ENCODE results near the gene AP3D1. TPM values are rescaled to one million over a fixed set of nuclear protein-coding genes. Genes with fewer than 3 reads are reported as not detected.

The AP3D1 gene
- total RNA-seq, 1 experiment from 2014 or later = 107 TPM

GRCh38 chr19:2056837-2057192 lies 94.6 kb downstream of the AP3D1 start:
- no peaks in the 10 kb centered on the region for H3K9me3 ChIP-seq (replicated peaks)
- H3K27me3 ChIP-seq = no peaks in the 10 kb centered on the region
- DNase-seq = no peak
- peaks cover 13% of the 10 kb centered on the region; the same call in 1 of the 2 replicates for H3K4me1 ChIP-seq
- H3K27ac ChIP-seq = no peak overlapping the region
- no peaks in the 10 kb centered on the region for H3K36me3 ChIP-seq
- H3K4me3 ChIP-seq = no peak overlapping the region

DNA sequence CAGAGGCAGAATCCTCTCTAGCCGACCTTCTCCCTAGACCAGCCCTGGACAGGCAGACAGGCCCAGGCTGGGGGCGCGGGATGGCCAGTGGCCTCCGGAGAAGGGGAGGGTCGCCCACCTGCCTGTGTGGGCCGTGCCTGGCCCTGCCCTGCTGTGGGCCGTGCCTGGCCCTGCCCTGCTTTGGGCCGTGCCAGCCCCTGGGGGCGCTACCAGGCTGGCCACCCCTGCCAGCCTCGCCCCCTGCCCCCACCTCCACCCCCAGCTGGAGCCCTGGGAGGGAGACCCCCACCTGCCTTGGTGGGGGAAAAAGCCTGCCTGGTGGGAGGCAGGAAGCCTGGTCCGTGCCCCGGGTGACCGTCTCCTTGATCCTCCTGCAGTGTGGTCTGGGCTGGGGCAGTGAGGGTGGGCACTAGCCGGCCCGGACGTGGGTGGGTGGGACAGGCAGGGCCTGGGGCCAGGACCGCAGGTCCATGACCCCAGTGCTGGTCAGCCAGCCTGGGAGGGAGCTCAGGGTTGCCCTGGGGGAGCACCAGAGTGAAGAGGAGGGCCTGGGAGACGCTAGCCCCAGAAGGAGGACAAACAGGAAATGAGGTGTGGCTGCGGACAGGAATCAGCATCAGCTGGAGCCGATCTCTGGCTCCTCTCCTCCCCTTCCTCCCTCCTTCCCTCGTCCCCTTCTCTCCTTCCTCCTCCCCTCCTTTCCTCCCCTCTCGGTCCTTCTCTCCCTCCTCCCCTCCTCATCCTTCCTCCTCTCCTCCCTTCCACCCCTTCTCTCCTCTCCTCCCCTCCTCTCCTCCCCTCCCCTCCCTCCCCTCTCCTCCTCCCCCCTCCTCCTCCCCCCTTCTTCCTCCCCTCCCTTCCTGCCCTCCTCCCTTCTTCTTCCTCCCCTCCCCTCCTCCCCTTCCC lies 95.2 kb downstream of the AP3D1 start:
- H3K36me3 ChIP-seq = no peaks in the 10 kb centered on the region
- H3K27ac ChIP-seq = no peak overlapping the region
- DNase-seq = peak in 1 of 2 experiments; percentile 43
- peak overlapping the region; percentile 27; the same call in 1 of the 2 replicates for H3K4me3 ChIP-seq
- peaks cover 13% of the 10 kb centered on the region; the same call in 1 of the 2 replicates for H3K4me1 ChIP-seq
- no peaks in the 10 kb centered on the region for H3K27me3 ChIP-seq
- H3K9me3 ChIP-seq (replicated peaks) = no peaks in the 10 kb centered on the region

GRCh38 chr19:2054763-2055162 lies 96.6 kb downstream of the AP3D1 start:
- no peaks in the 10 kb centered on the region for H3K9me3 ChIP-seq (replicated peaks)
- H3K36me3 ChIP-seq = no peaks in the 10 kb centered on the region
- no peak for DNase-seq
- no peak overlapping the region for H3K27ac ChIP-seq
- H3K4me3 ChIP-seq = no peak overlapping the region
- no peaks in the 10 kb centered on the region for H3K27me3 ChIP-seq
- peaks cover 2% of the 10 kb centered on the region; the same call in 1 of the 2 replicates for H3K4me1 ChIP-seq

GRCh38 chr19:2053601-2054389 lies 97.6 kb downstream of the AP3D1 start:
- H3K4me3 ChIP-seq = no peak overlapping the region
- H3K4me1 ChIP-seq = no peaks in the 10 kb centered on the region; the same call in 1 of the 2 replicates
- no peaks in the 10 kb centered on the region for H3K9me3 ChIP-seq (replicated peaks)
- no peak for DNase-seq
- H3K27me3 ChIP-seq = no peaks in the 10 kb centered on the region
- no peak overlapping the region for H3K27ac ChIP-seq
- no peaks in the 10 kb centered on the region for H3K36me3 ChIP-seq

- no peak overlapping the region for H3K27ac ChIP-seq
- H3K4me1 ChIP-seq = peaks cover 9% of the 10 kb centered on the region
- no peaks in the 10 kb centered on the region for H3K9me3 ChIP-seq (replicated peaks)
- no peak overlapping the region for H3K4me3 ChIP-seq
- no peak for DNase-seq
- no peaks in the 10 kb centered on the region for H3K27me3 ChIP-seq
- no peaks in the 10 kb centered on the region for H3K36me3 ChIP-seq
Observed at GRCh38 chr19:2051773-2052704, 99.3 kb downstream of the AP3D1 start.

GRCh38 chr19:2050991-2051772 lies 100.2 kb downstream of the AP3D1 start, which contains the start of gene MKNK2:
TSS of gene MKNK2 (minus strand) at chr19:2051244. CDS start at chr19:2050851, 393 bp downstream.
- no peaks in the 10 kb centered on the region for H3K9me3 ChIP-seq (replicated peaks)
- no peak within 1 kb of the TSS for H3K27ac ChIP-seq
- H3K36me3 ChIP-seq = no peaks in the 10 kb centered on the region
- DNase-seq = peak; percentile 87 to 91
- peak within 1 kb of the TSS; percentile 77 for H3K4me3 ChIP-seq
- no peaks in the 10 kb centered on the region for H3K27me3 ChIP-seq
- peaks cover 11% of the 10 kb centered on the region for H3K4me1 ChIP-seq

Other genes starting within 250 kb of the AP3D1 start
- gene ADAT3, start 246.2 kb downstream of the AP3D1 start, total RNA-seq (2014; rRNA removed; shearing (Covaris generic)) = 4.7 and 4.8 TPM in 2 replicates
- gene SCAMP4, start 246.2 kb downstream of the AP3D1 start, total RNA-seq (2014; rRNA removed; shearing (Covaris generic)) = 29.1 and 29.2 TPM in 2 replicates
- gene CSNK1G2, start 210.4 kb downstream of the AP3D1 start, total RNA-seq (2014; rRNA removed; shearing (Covaris generic)) = 72.8 and 78.0 TPM in 2 replicates
- 13.9 and 16.2 TPM in 2 replicates for gene BTBD2, start 135.9 kb downstream of the AP3D1 start, total RNA-seq (2014; rRNA removed; shearing (Covaris generic))
- gene MKNK2, start 100.3 kb downstream of the AP3D1 start, total RNA-seq (2014; rRNA removed; shearing (Covaris generic)) = 33.2 and 34.5 TPM in 2 replicates
- gene MOB3A, start 55.2 kb downstream of the AP3D1 start, total RNA-seq (2014; rRNA removed; shearing (Covaris generic)) = 6.9 and 9.2 TPM in 2 replicates
- gene IZUMO4, start 54.7 kb downstream of the AP3D1 start, total RNA-seq (2014; rRNA removed; shearing (Covaris generic)) = 0.38 TPM in 1 of 2 replicates, not detected in the other
- gene DOT1L, start 12.4 kb upstream of the AP3D1 start, total RNA-seq (2014; rRNA removed; shearing (Covaris generic)) = 16.2 and 18.4 TPM in 2 replicates
- 51.8 and 52.7 TPM in 2 replicates for gene PLEKHJ1, start 84.8 kb upstream of the AP3D1 start, total RNA-seq (2014; rRNA removed; shearing (Covaris generic))
- 44.5 and 49.1 TPM in 2 replicates for gene SF3A2, start 85.3 kb upstream of the AP3D1 start, total RNA-seq (2014; rRNA removed; shearing (Covaris generic))
- gene AMH, start 97.8 kb upstream of the AP3D1 start, total RNA-seq (2014; rRNA removed; shearing (Covaris generic)) = 6.9 and 11.5 TPM in 2 replicates
- 40.1 and 50.2 TPM in 2 replicates for gene JSRP1, start 104.9 kb upstream of the AP3D1 start, total RNA-seq (2014; rRNA removed; shearing (Covaris generic))
- 0.06 and 0.10 TPM in 2 replicates for gene PEAK3, start 130.6 kb upstream of the AP3D1 start, total RNA-seq (2014; rRNA removed; shearing (Covaris generic))
- gene LINGO3, start 156.6 kb upstream of the AP3D1 start, total RNA-seq (2014; rRNA removed; shearing (Covaris generic)) = not detected in 2 replicates
- gene LSM7, start 177.0 kb upstream of the AP3D1 start, total RNA-seq (2014; rRNA removed; shearing (Covaris generic)) = 179 and 185 TPM in 2 replicates
- 7.7 and 14.3 TPM in 2 replicates for gene SPPL2B, start 177.1 kb upstream of the AP3D1 start, total RNA-seq (2014; rRNA removed; shearing (Covaris generic))
- 0.04 TPM in 1 of 2 replicates, not detected in the other for gene TMPRSS9, start 208.7 kb upstream of the AP3D1 start, total RNA-seq (2014; rRNA removed; shearing (Covaris generic))

All from SJCRH30 (cell line).